WERI-Rb-1 (cell line): ENCODE data around the gene NLGN1.
"Not testable (repeated sequence)": the region's sequence is repeated elsewhere in the genome, so short reads cannot be mapped to it uniquely, and the experiment has no call there.

Experiments
- DNase-seq: peaks from one replicate; pipeline ENCODE4 v3.0.0-alpha.2; 2020
- H3K27ac ChIP-seq: fragments of 250-450 bp; sonication (Bioruptor Pico); 2 replicates; pipeline ENCODE4 v1.5.1; 2020; ENCODE audit warnings: mild to moderate bottlenecking, moderate library complexity
- H3K27me3 ChIP-seq: fragments of 250-450 bp; sonication (Bioruptor Pico); 2 replicates; pipeline ENCODE4 v1.5.1; 2021; ENCODE audit warnings: mild to moderate bottlenecking, low read depth, moderate library complexity; ENCODE audit not compliant: insufficient read depth, severe bottlenecking
- H3K36me3 ChIP-seq: fragments of 250-450 bp; sonication (Bioruptor Pico); 2 replicates; pipeline ENCODE4 v1.5.1; 2020; ENCODE audit warnings: mild to moderate bottlenecking, moderate library complexity
- H3K4me3 ChIP-seq: 2 replicates; pipeline ENCODE4 v1.5.1; 2011; ENCODE audit warnings: low read depth, mild to moderate bottlenecking, control low read depth, low read length
- H3K9me3 ChIP-seq: fragments of 250-450 bp; sonication (Bioruptor Pico); 2 replicates; pipeline ENCODE4 v1.5.1; 2021; ENCODE audit warnings: mild to moderate bottlenecking, moderate library complexity; ENCODE audit not compliant: severe bottlenecking
- CTCF ChIP-seq: IDR thresholded peaks from 2 replicates; pipeline ENCODE4 v1.5.1; 2011; ENCODE audit warnings: low read depth, mild to moderate bottlenecking, control low read depth, inconsistent platforms, low read length

Gene NLGN1

GRCh38 chr3:174219738-174220137 is 822.2 kb downstream of the NLGN1 start:
- TF ChIP-seq CTCF = no peak
- no peaks in the 10 kb centered on the region for H3K27me3 ChIP-seq
- no peaks in the 10 kb centered on the region for H3K36me3 ChIP-seq
- no peak overlapping the region for H3K27ac ChIP-seq
- H3K9me3 ChIP-seq = no peaks in the 10 kb centered on the region
- no peak overlapping the region for H3K4me3 ChIP-seq
- DNase-seq = no peak

- TF ChIP-seq CTCF = no peak
- H3K9me3 ChIP-seq = no peaks in the 10 kb centered on the region
- H3K27ac ChIP-seq = no peak overlapping the region
- no peaks in the 10 kb centered on the region for H3K27me3 ChIP-seq
- H3K36me3 ChIP-seq = no peaks in the 10 kb centered on the region
- DNase-seq = no peak
- no peak overlapping the region for H3K4me3 ChIP-seq
Observed at GRCh38 chr3:174220775-174221554, 823.4 kb downstream of the NLGN1 start.

- no peak for TF ChIP-seq CTCF
- Histone ChIP-seq H3K27me3 (no peaks in the 10 kb centered on the region), H3K36me3 (no peaks in the 10 kb centered on the region), H3K4me3 (no peak overlapping the region), H3K9me3 (no peaks in the 10 kb centered on the region), H3K27ac (no peak overlapping the region)
- no peak for DNase-seq
Observed at GRCh38 chr3:174223042-174223441, 825.5 kb downstream of the NLGN1 start.

- no peak for TF ChIP-seq CTCF
- Histone ChIP-seq H3K27ac (no peak overlapping the region), H3K9me3 (no peaks in the 10 kb centered on the region), H3K27me3 (no peaks in the 10 kb centered on the region), H3K4me3 (no peak overlapping the region), H3K36me3 (no peaks in the 10 kb centered on the region)
- no peak for DNase-seq
Observed at GRCh38 chr3:174223626-174224025, 826.1 kb downstream of the NLGN1 start.

- no peak overlapping the region for H3K4me3 ChIP-seq
- no peak overlapping the region for H3K27ac ChIP-seq
- DNase-seq = no peak
- TF ChIP-seq CTCF = no peak
- H3K9me3 ChIP-seq = no peaks in the 10 kb centered on the region
- H3K27me3 ChIP-seq = no peaks in the 10 kb centered on the region
- no peaks in the 10 kb centered on the region for H3K36me3 ChIP-seq
Observed at GRCh38 chr3:174229916-174230315, 832.4 kb downstream of the NLGN1 start.

- not testable (repeated sequence) for H3K9me3 ChIP-seq, H3K36me3 ChIP-seq, H3K27me3 ChIP-seq, H3K4me3 ChIP-seq, DNase-seq, H3K27ac ChIP-seq
Observed at GRCh38 chr3:174232028-174232657, 834.6 kb downstream of the NLGN1 start.
